Nucleus accumbens (tissue), 56 donors: ENCODE measurements around the gene SCN4A.
"Not testable (repeated sequence)": the region's sequence is repeated elsewhere in the genome, so short reads cannot be mapped to it uniquely, and the experiment has no call there.

Experiments
- DNase-seq, 56 donors: peaks; one replicate each; lab custom pipeline; 2025; lab: John Stamatoyannopoulos, UW

SCN4A gene

GRCh38 chr17:63987221-63988126 is 14.8 kb upstream of the SCN4A start:
- no peak for DNase-seq

DNA sequence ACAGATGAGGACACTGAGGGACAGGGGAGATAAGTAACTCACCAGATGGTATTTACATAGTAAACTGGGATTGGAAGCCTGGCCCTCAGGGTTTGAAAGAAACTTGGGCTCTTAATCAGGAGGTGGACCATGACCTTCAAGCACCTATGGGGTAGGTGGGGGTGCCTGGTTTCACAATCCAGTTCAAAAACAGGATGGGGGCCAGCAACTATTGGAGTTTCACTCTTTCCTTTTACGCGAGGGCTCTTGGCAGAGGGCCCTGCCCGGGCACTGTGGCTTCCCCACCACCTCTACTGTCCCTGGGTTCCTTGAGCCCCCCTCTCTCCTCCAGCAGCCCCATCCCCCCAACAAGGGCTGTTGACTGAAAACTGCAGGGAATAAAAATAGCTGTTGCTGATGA is 14.1 kb upstream of the SCN4A start:
- no peak for DNase-seq

GRCh38 chr17:63985387-63986140 is 12.8 kb upstream of the SCN4A start:
- DNase-seq = no peak

GRCh38 chr17:63984651-63985386 is 12.1 kb upstream of the SCN4A start:
- DNase-seq = peak in 1 of 56 donors; percentile 8

- DNase-seq = no peak
Measured at GRCh38 chr17:63984236-63984635, 11.5 kb upstream of the SCN4A start.

GRCh38 chr17:63983320-63983719 is 10.6 kb upstream of the SCN4A start:
- peak in 5 of 56 donors; percentile 4 to 11 (median 8) for DNase-seq

DNA sequence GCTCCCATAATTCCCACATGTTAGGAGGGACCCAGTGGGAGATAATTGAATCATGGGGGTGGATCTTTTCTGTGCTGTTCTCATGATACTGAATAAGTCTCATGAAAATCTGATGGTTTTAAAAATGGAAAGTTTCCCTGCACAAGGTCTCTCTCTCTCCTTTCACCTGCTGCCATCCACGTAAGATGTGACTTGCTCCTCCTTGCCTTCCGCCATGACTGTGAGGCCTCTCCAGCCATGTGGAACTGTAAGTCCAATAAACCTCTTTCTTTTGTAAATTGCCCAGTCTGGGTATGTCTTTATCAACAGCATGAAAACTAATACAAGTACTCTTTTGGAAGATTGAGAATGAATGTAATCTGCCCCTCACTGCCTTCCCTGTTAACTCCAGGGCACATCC is 9.9 kb upstream of the SCN4A start:
- not testable (repeated sequence) for DNase-seq

GRCh38 chr17:63978272-63979200 is 5.8 kb upstream of the SCN4A start:
- DNase-seq = no peak

GRCh38 chr17:63976702-63977101 is 4.0 kb upstream of the SCN4A start:
- no peak for DNase-seq

- DNase-seq = no peak
Measured at GRCh38 chr17:63975541-63976092, 2.9 kb upstream of the SCN4A start.

GRCh38 chr17:63974594-63975192 is 2.0 kb upstream of the SCN4A start:
- no peak for DNase-seq

- DNase-seq = peak in 1 of 56 donors; percentile 15
Measured at GRCh38 chr17:63973930-63974593, 1.3 kb upstream of the SCN4A start.

- no peak for DNase-seq
Measured at GRCh38 chr17:63973247-63973646, 529 bp upstream of the SCN4A start.

DNA sequence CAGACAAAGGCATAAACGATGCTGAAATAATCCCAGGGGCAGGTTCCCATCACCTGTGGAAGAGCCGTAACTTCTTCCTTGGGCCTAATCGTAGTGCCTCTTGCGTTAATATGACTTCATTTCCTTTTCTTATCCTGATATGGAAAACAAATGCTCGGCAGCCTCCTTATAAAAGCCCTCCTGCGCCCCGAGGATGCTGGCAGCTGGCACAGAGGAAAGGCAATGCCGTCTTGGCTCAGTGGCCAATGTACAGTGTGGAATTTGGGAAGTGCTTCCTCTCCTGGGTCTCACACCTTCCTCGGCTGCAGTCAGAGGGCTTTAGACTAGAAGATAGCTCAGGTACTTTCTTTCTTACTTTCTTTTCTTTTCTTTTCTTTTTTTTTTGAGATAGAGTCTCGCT is 3.4 kb downstream of the SCN4A start:
- DNase-seq = no peak

DNA sequence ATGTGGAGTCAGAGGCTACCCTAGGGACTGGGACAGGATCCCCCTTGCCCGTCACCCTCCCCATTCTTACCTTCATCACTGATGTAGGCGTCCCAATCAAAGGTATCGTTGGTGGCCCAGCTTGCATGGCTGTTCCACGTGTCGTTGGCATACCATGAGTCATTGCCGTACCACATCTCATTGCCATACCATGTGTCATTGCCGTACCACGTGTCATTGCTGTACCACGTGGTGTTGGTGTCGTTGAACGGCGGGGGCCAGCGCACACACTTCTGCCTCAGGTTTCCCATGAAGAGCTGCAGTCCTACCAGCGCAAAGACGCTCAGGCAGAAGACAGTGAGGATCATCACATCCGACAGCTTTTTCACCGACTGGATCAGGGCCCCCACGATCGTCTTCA is 4.8 kb downstream of the SCN4A start:
- no peak for DNase-seq

DNA sequence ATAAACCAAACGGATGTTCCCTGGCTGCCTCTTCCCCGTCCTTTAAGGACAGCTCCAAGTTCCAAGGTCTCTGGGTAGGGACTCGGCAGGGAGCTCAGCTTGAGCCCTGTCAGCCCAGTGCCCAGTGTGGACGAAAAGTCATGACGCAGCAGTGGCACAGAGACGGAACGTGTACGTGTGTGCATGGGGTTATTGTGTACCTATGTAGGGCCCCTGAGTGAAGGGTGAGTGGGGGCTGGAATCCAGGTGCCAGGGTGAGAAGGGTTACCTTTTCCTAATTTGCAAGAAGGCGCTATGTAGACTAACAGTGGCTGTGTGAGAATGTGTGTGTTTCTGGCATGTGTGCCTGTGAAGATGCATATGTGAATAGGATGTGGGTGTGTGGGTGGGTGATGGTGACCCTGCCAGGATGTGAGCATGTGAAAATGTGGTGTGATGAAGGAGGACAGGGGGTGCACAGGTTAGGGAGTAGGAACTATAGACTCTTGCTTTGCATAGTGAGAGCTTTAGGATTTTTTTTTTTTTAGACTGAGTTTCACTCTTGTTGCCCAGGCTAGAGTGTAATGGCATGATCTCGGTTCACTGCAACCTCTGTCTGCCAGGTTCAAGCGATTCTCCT is 6.0 kb downstream of the SCN4A start:
- no peak for DNase-seq

DNA sequence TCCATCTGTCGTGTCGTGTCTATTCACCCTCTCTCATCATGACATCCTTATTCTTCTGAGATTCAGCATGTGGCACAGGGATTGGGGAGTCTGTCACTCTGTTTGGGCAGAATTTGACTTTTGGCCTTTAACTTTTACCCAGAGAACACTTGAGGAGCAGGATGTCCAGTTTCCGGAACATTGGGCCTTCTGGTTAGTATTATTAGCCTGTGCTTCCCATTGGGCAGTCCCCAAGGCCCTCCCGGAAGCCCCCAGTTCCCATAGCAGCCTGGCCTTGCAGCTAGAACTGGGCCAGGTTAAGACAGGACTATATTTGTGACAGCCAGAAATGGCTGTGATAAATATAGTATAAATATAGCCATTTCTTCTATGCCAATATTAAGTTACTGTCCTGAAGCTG is 9.6 kb downstream of the SCN4A start:
- DNase-seq = no peak

DNA sequence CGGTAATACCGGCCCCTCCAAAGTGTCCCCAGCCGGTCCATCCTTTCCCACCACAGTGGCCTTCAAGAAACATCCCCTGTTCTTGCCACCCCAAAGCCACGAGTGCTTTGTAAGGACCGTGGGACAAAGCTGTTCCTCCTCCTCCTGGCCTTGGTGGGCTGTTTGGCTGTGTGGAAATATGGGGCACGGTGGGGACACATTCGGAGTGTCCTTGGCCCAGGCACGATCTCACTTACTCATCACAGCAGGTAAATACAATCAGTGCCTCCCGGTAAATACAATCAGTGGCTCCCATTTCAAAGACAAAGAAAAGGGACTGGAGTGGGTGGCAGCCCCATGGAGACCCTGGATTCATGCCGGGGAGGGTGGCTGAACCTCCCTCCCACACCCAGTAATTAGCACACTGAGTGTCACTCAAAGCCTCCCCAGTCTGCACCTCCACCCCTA is 10.4 kb downstream of the SCN4A start:
- no peak for DNase-seq
